Calu3 (cell line): Measurements from ENCODE around the gene PACS2. TPM values are rescaled to one million over a fixed set of nuclear protein-coding genes. Genes with fewer than 3 reads are reported as not detected.
A peak's percentile ranks its signal among the peaks of the same experiment; 100 is the strongest.

Experiments used
- BruUV-seq: library from RNA; stranded (reverse); fragments of 400-500 nt; replicated peaks from 2 replicates; lab custom pipeline; 2021; lab: Mats Ljungman, UMichigan
- CTCF ChIA-PET: fragments of 300-600 bp; sonication (Branson Sonifier 250); formaldehyde crosslinking; loops from one replicate; lab custom pipeline; 2022; ENCODE audit warnings: antibody characterized with exemption; lab: Charles Lee
- DNase-seq: peaks from one replicate; pipeline ENCODE4 v3.0.0; 2022
- H3K27ac Mint-ChIP-seq: one replicate; pipeline ENCODE4 v1.8.0; 2022; ENCODE audit warnings: mixed read lengths; ENCODE audit not compliant: unreplicated experiment
- H3K27me3 Mint-ChIP-seq: one replicate; pipeline ENCODE4 v1.8.0; 2022; ENCODE audit warnings: mixed read lengths; ENCODE audit not compliant: unreplicated experiment
- H3K36me3 Mint-ChIP-seq: one replicate; pipeline ENCODE4 v1.8.0; 2022; ENCODE audit warnings: mild to moderate bottlenecking, moderate library complexity, mixed read lengths; ENCODE audit not compliant: insufficient read depth, unreplicated experiment
- H3K4me1 Mint-ChIP-seq: one replicate; pipeline ENCODE4 v1.8.0; 2022; ENCODE audit warnings: mild to moderate bottlenecking, low read depth, mixed read lengths; ENCODE audit not compliant: unreplicated experiment
- H3K4me3 Mint-ChIP-seq: one replicate; pipeline ENCODE4 v1.8.0; 2022; ENCODE audit warnings: mild to moderate bottlenecking, low read depth, moderate library complexity, mixed read lengths; ENCODE audit not compliant: unreplicated experiment
- H3K9me3 Mint-ChIP-seq: one replicate; pipeline ENCODE4 v1.8.0; 2022; ENCODE audit warnings: low read depth, mixed read lengths; ENCODE audit not compliant: unreplicated experiment
- CTCF ChIP-seq: fragments of 200-600 bp; IDR thresholded peaks from one replicate; pipeline ENCODE4 v1.8.0; 2022; ENCODE audit warnings: antibody characterized with exemption; ENCODE audit not compliant: unreplicated experiment
- intact Hi-C: fragments of 100-400 bp; cut with micrococcal nuclease; formaldehyde crosslinking; loops from one replicate; pipeline ENCODE4 v1.10.0; 2022; ENCODE audit not compliant: unreplicated experiment
- total RNA-seq: library from RNA; stranded (reverse); gene quantifications from 2 replicates; pipeline ENCODE4 v1.2.3, GENCODE V29; 2022

Gene PACS2
- total RNA-seq, 1 experiment from 2014 or later = 77.3 TPM

GRCh38 chr14:105328678-105329390 is 14.3 kb downstream of the PACS2 start:
- CTCF ChIA-PET = no interaction called here
- intact Hi-C loops = no loop called here
- no TSS peak for BruUV-seq
- Mint-ChIP-seq H3K27ac (no peak overlapping the region), H3K36me3 (peaks cover 6% of the 10 kb centered on the region), H3K9me3 (no peaks in the 10 kb centered on the region), H3K27me3 (no peaks in the 10 kb centered on the region), H3K4me3 (no peak overlapping the region), H3K4me1 (no peaks in the 10 kb centered on the region)
- DNase-seq = no peak
- no peak for TF ChIP-seq CTCF

DNA sequence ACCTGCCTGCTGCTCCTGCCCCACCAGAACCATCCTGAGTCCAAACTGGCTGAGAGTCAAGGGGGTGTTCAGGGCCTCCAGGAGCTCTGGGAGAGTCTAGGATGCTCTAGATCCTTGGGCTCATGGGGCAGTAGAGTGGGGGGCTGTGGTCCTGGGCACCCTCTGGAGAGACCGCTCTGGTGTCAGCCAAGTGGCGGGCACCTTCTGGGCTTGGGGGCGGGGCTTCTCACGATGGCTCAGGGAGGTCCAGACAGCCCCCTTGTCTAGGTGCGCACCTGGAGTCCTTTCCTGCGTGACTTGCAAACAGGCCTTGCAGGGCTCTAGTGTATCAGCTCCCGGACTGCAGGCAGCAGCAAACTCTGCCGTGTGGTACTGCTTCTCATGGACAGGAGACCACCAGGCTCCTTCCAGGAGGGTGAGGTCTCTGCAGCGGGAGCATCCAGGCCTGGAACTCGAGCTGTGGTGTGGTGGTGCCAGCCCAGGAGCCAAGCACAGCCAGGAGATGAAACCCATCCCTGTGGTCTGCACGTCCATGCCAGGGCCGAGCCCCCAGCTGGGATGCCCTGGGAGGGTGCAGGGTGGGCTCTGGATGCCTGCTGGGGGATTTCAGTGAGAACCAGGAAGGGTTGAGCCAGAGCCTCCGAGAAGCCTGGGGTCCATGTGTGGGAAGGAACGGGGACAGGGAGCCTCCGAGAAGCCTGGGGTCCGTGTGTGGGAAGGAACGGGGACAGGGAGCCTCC is 15.0 kb downstream of the PACS2 start:
- Mint-ChIP-seq H3K27ac (no peak overlapping the region), H3K27me3 (no peaks in the 10 kb centered on the region), H3K36me3 (peaks cover 6% of the 10 kb centered on the region), H3K9me3 (no peaks in the 10 kb centered on the region), H3K4me3 (no peak overlapping the region), H3K4me1 (no peaks in the 10 kb centered on the region)
- no peak for TF ChIP-seq CTCF
- no peak for DNase-seq
- intact Hi-C loops = no loop called here
- CTCF ChIA-PET = no interaction called here
- no TSS peak for BruUV-seq

GRCh38 chr14:105330491-105330895 is 15.9 kb downstream of the PACS2 start:
- BruUV-seq = no TSS peak
- H3K9me3 Mint-ChIP-seq = no peaks in the 10 kb centered on the region
- H3K27ac Mint-ChIP-seq = no peak overlapping the region
- intact Hi-C loops = no loop called here
- no peaks in the 10 kb centered on the region for H3K4me1 Mint-ChIP-seq
- DNase-seq = peak; percentile 17
- peaks cover 6% of the 10 kb centered on the region for H3K36me3 Mint-ChIP-seq
- H3K27me3 Mint-ChIP-seq = no peaks in the 10 kb centered on the region
- H3K4me3 Mint-ChIP-seq = no peak overlapping the region
- CTCF ChIA-PET = no interaction called here
- no peak for TF ChIP-seq CTCF

DNA sequence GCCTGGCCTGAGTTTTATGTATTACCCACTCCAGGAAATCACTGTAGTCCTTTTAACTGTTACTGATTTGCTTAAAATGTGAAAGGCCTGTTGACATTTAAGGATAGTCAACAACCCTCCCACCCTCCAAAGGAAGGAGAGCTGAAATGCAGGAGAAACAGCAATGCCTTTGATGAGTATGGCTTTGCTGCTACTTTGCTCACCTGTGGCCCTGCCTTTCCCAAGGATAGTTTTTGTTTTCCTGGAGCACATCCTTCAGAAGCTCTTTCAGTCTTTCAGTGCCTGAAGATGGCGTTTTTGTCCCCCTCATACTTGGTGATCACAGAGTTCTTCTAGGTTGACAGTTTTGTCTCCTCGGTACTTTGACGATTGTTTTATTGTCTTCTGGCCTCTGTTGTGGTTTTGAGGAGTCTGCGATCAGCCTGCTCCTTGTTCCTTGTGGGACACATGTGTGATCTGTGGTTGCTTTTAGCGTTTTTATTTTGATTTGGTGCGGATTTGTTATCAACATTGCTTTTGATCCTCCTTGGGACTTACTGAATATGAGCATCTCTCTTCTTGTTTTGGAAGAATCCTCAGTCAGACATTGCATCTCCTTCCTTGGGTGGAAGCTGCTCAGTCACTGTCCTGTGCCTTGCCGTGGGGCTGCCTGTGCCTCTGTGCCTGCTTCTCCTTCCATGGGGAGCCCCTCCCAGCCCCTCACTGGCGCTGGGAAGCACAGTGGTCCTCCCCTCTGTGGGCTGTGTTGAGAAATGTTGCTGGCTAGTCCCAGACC is 17.2 kb downstream of the PACS2 start:
- no TSS peak for BruUV-seq
- no peak for TF ChIP-seq CTCF
- Mint-ChIP-seq H3K27ac (no peak overlapping the region), H3K9me3 (no peaks in the 10 kb centered on the region), H3K36me3 (peaks cover 6% of the 10 kb centered on the region), H3K27me3 (no peaks in the 10 kb centered on the region), H3K4me1 (no peaks in the 10 kb centered on the region), H3K4me3 (no peak overlapping the region)
- DNase-seq = no peak
- intact Hi-C loops = no loop called here
- CTCF ChIA-PET = no interaction called here
